Measurements from ENCODE around the gene TSPYL2.
A peak's percentile ranks its signal among the peaks of the same experiment; 100 is the strongest.

The TSPYL2 gene

GRCh38 chrX:53081925-53082772 is at the start of gene TSPYL2:
TSS of gene TSPYL2 (plus strand) at chrX:53082367. CDS start at chrX:53082499, 132 bp downstream.
- peak; percentile 36 for FAIRE-seq

- peak; percentile 61 for FAIRE-seq
Observed at GRCh38 chrX:53036149-53036548, 46.0 kb upstream of the TSPYL2 start.

GRCh38 chrX:53039236-53039635 is 42.9 kb upstream of the TSPYL2 start:
- FAIRE-seq: no peak

GRCh38 chrX:53044995-53045394 is 37.2 kb upstream of the TSPYL2 start:
- no peak for FAIRE-seq

- no peak for FAIRE-seq
Observed at GRCh38 chrX:53047228-53047627, 34.9 kb upstream of the TSPYL2 start.

- FAIRE-seq: no peak
Observed at GRCh38 chrX:53048169-53049126, 33.7 kb upstream of the TSPYL2 start, which contains the start of gene GPR173. TSS of gene GPR173 (plus strand) at chrX:53048789. CDS start at chrX:53076622, 27,833 bp downstream.

GRCh38 chrX:53049127-53049517 is 33.0 kb upstream of the TSPYL2 start:
- no peak for FAIRE-seq

- FAIRE-seq: no peak
Observed at GRCh38 chrX:53050841-53051240, 31.3 kb upstream of the TSPYL2 start.

- FAIRE-seq: no peak
Observed at GRCh38 chrX:53055244-53055849, 26.8 kb upstream of the TSPYL2 start.

- no peak for FAIRE-seq
Observed at GRCh38 chrX:53056292-53056691, 25.9 kb upstream of the TSPYL2 start.

GRCh38 chrX:53065104-53065503 is 17.1 kb upstream of the TSPYL2 start:
- no peak for FAIRE-seq

GRCh38 chrX:53071064-53071463 is 11.1 kb upstream of the TSPYL2 start:
- FAIRE-seq: no peak

- no peak for FAIRE-seq
Observed at GRCh38 chrX:53071604-53072417, 10.4 kb upstream of the TSPYL2 start.

GRCh38 chrX:53072418-53073114 is 9.6 kb upstream of the TSPYL2 start:
- FAIRE-seq: no peak

- no peak for FAIRE-seq
Observed at GRCh38 chrX:53073115-53073586, 9.0 kb upstream of the TSPYL2 start.

- FAIRE-seq: no peak
Observed at GRCh38 chrX:53075011-53075410, 7.2 kb upstream of the TSPYL2 start.

- no peak for FAIRE-seq
Observed at GRCh38 chrX:53076671-53077070, 5.5 kb upstream of the TSPYL2 start.

- FAIRE-seq: no peak
Observed at GRCh38 chrX:53077207-53078197, 4.7 kb upstream of the TSPYL2 start.

- no peak for FAIRE-seq
Observed at GRCh38 chrX:53078943-53079342, 3.2 kb upstream of the TSPYL2 start.
